NCI-H1694 treated with DMSO at 0.1 percent for 48 hours (cell line): ENCODE results near the gene KCNMB2.
"Not testable (repeated sequence)": the region's sequence is repeated elsewhere in the genome, so short reads cannot be mapped to it uniquely, and the experiment has no call there.

Experiments used
- DNase-seq: peaks from one replicate; lab custom pipeline; 2025; lab: John Stamatoyannopoulos, UW

Gene KCNMB2

GRCh38 chr3:178810181-178810580 lies 273.9 kb downstream of the KCNMB2 start:
- DNase-seq: no peak

GRCh38 chr3:178822722-178823121 lies 286.5 kb downstream of the KCNMB2 start:
- DNase-seq: no peak

- DNase-seq: no peak
These were observed 286.9 kb downstream of the KCNMB2 start for GRCh38 chr3:178823150-178823549.

- no peak for DNase-seq
These were observed 287.5 kb downstream of the KCNMB2 start for GRCh38 chr3:178823591-178824246.

GRCh38 chr3:178826435-178827123 lies 290.3 kb downstream of the KCNMB2 start:
- DNase-seq: no peak

- no peak for DNase-seq
These were observed 291.1 kb downstream of the KCNMB2 start for GRCh38 chr3:178827285-178827856.

GRCh38 chr3:178833695-178834094 lies 297.5 kb downstream of the KCNMB2 start:
- DNase-seq: no peak

GRCh38 chr3:178835033-178835432 lies 298.8 kb downstream of the KCNMB2 start:
- DNase-seq: no peak

- no peak for DNase-seq
These were observed 301.3 kb downstream of the KCNMB2 start for GRCh38 chr3:178837512-178837911.

- no peak for DNase-seq
These were observed 304.4 kb downstream of the KCNMB2 start for GRCh38 chr3:178840586-178840985.

- DNase-seq: no peak
These were observed 304.8 kb downstream of the KCNMB2 start for GRCh38 chr3:178841011-178841410.

- DNase-seq: no peak
These were observed 308.7 kb downstream of the KCNMB2 start for GRCh38 chr3:178844916-178845315.

GRCh38 chr3:178845420-178846118 lies 309.3 kb downstream of the KCNMB2 start:
- no peak for DNase-seq

- DNase-seq: no peak
These were observed 311.0 kb downstream of the KCNMB2 start for GRCh38 chr3:178847190-178847589.

- no peak for DNase-seq
These were observed 313.1 kb downstream of the KCNMB2 start for GRCh38 chr3:178849199-178849910.

- no peak for DNase-seq
These were observed 314.4 kb downstream of the KCNMB2 start for GRCh38 chr3:178850450-178851190.

- DNase-seq: no peak
These were observed 315.3 kb downstream of the KCNMB2 start for GRCh38 chr3:178851564-178851963.

GRCh38 chr3:178856804-178857203 lies 320.6 kb downstream of the KCNMB2 start:
- DNase-seq: no peak

GRCh38 chr3:178859386-178859785 lies 323.1 kb downstream of the KCNMB2 start:
- DNase-seq: no peak

GRCh38 chr3:178859900-178860436 lies 323.7 kb downstream of the KCNMB2 start:
- not testable (repeated sequence) for DNase-seq

- no peak for DNase-seq
These were observed 332.4 kb downstream of the KCNMB2 start for GRCh38 chr3:178868681-178869080.
